H1 (cell line): ENCODE measurements around the gene OSBPL2. TPM values are rescaled to one million over a fixed set of nuclear protein-coding genes. Genes with fewer than 3 reads are reported as not detected.

ENCODE experiments used
- ASH2L ChIP-seq: fragments of 200-600, 300-600 bp; sonication (generic); IDR thresholded peaks from one replicate; pipeline ENCODE4 v1.7.1; 2017; ENCODE audit warnings: low read length
- ATF2 ChIP-seq: IDR thresholded peaks from 2 replicates; pipeline ENCODE4 v1.6.1; 2012; ENCODE audit warnings: low read length, inconsistent platforms
- CHD2 ChIP-seq: IDR thresholded peaks from 2 replicates; pipeline ENCODE4 v1.6.1; 2012; ENCODE audit warnings: low read length, improper control_type of control experiment
- CHD7 ChIP-seq: fragments of 300-600 bp; sonication (generic); IDR thresholded peaks from 2 replicates; pipeline ENCODE4 v1.7.1; 2012; ENCODE audit warnings: low read length, moderate library complexity, mild to moderate bottlenecking, inconsistent platforms; ENCODE audit not compliant: insufficient replicate concordance
- EGR1 ChIP-seq: IDR thresholded peaks from 2 replicates; pipeline ENCODE4 v1.6.1; 2011; ENCODE audit warnings: low read depth, low read length, borderline replicate concordance
- GABPA ChIP-seq: IDR thresholded peaks from 2 replicates; pipeline ENCODE4 v1.6.1; 2011; ENCODE audit warnings: mild to moderate bottlenecking, low read length, moderate library complexity, borderline replicate concordance; ENCODE audit not compliant: insufficient read depth
- NANOG ChIP-seq: IDR thresholded peaks from 2 replicates; pipeline ENCODE4 v1.6.1; 2011; ENCODE audit warnings: low read length, low read depth, mild to moderate bottlenecking, inconsistent platforms; ENCODE audit not compliant: insufficient read depth, poor library complexity, severe bottlenecking
- POLR2AphosphoS5 ChIP-seq: IDR thresholded peaks from 2 replicates; pipeline ENCODE4 v1.6.1; 2011; ENCODE audit warnings: low read depth, low read length
- SIRT6 ChIP-seq: IDR thresholded peaks from one replicate; pipeline ENCODE4 v1.7.1; 2012; ENCODE audit warnings: low read length, inconsistent platforms
- TAF1 ChIP-seq: IDR thresholded peaks from 2 replicates; pipeline ENCODE4 v1.6.1; 2011; ENCODE audit warnings: mild to moderate bottlenecking, low read depth, low read length
- polyA plus RNA-seq, 7 experiments: library from polyadenylated mRNA; depleted of rRNA in 3 of 7; stranded (reverse) in 5 of 7; unstranded in 2 of 7; fragments of >200 nt in 5 of 7; fragments of 200-250 nt in 2 of 7; gene quantifications; 1 replicate in 5 of 7; 2 replicates in 1 of 7; 4 replicates in 1 of 7; pipeline versions ENCODE4 v1.2.1 to v1.2.3, GENCODE V29; 2011 to 2013; ENCODE audit warnings: missing spikeins in 2 of 7, mixed read lengths in 2 of 7
- total RNA-seq: library from RNA; stranded (reverse); fragmentation: NEBNext Ultra II Directional; extraction: Animal tissue kit (Norgen Biotek cat#: 25700); gene quantifications from 2 replicates; pipeline ENCODE4 v1.2.1, GENCODE V29; 2021

The OSBPL2 gene
- total and polyA plus RNA-seq, 2 of the 8 experiments (the other 6 are each of a cell fraction or from before 2014, with no cell fraction given), result 11.7 to 42.4 TPM

- no peak for TF ChIP-seq CHD7
- TF ChIP-seq SIRT6, result no peak
- no peak for TF ChIP-seq NANOG
- no peak for TF ChIP-seq CHD2
- TF ChIP-seq EGR1, result no peak
- TF ChIP-seq ATF2, result no peak
- TF ChIP-seq ASH2L, result no peak
- TF ChIP-seq POLR2AphosphoS5, result no peak
- no peak for TF ChIP-seq TAF1
- no peak for TF ChIP-seq GABPA
These were observed 6.4 kb downstream of the OSBPL2 start (continued) for GRCh38 chr20:62244644-62245108.
